ENCODE data around the gene AUTS2. TPM values are rescaled to one million over a fixed set of nuclear protein-coding genes. Genes with fewer than 3 reads are reported as not detected.

The AUTS2 gene
- total RNA-seq, 1 experiment from 2014 or later: 256 TPM

- Histone ChIP-seq H3K23ac (ENCODE audit: insufficient read length, low read depth, low read length) (no peak overlapping the region), H2AK5ac (ENCODE audit: insufficient read length, low read length) (no peak overlapping the region), H2BK15ac (ENCODE audit: low read depth, low read length) (no peak overlapping the region), H4K5ac (ENCODE audit: insufficient read length, low read depth, low read length) (no peak overlapping the region), H3K4ac (ENCODE audit: low read depth, low read length) (no peak overlapping the region), H3K79me2 (ENCODE audit: insufficient read depth, low read length) (no peaks in the 10 kb centered on the region), H2BK120ac (ENCODE audit: low read depth, low read length, poor library complexity, severe bottlenecking) (no peak overlapping the region), H4K20me1 (ENCODE audit: control insufficient read depth, insufficient read depth, insufficient read length) (no peaks in the 10 kb centered on the region), H3K9ac (ENCODE audit: extremely low read depth, insufficient read length, low read length) (no peak overlapping the region), H3K4me1 (ENCODE audit: insufficient read depth, low read length) (peaks cover 7% of the 10 kb centered on the region; the same call in 1 of the 2 replicates), H3K4me2 (ENCODE audit: insufficient read depth, insufficient read length, low read length) (no peak overlapping the region), H3K27ac (ENCODE audit: insufficient read length, low read depth, low read length) (no peak overlapping the region), H3K18ac (ENCODE audit: insufficient read length, low read depth, low read length) (no peak overlapping the region), H3T11ph (ENCODE audit: low read length) (no peak overlapping the region), H3K14ac (ENCODE audit: insufficient read depth, low read length) (no peak overlapping the region), H2BK20ac (ENCODE audit: low read depth, low read length, poor library complexity, severe bottlenecking) (no peak overlapping the region), H2BK12ac (ENCODE audit: insufficient read length, low read depth, low read length) (no peak overlapping the region), H3K56ac (ENCODE audit: insufficient read length, low read depth, low read length) (no peak overlapping the region), H4K8ac (replicated peaks; ENCODE audit: insufficient read length, low read depth, low read length) (no peak overlapping the region), H4K91ac (ENCODE audit: insufficient read length, low read depth, low read length) (no peak overlapping the region), H3K9me3 (ENCODE audit: control insufficient read depth, low read depth, low read length) (no peaks in the 10 kb centered on the region), H2AFZ (ENCODE audit: low read length) (no peak overlapping the region), H3K27me3 (ENCODE audit: insufficient read depth, low read length) (no peaks in the 10 kb centered on the region), H2BK5ac (ENCODE audit: insufficient read length, low read length) (no peak overlapping the region), H3K79me1 (ENCODE audit: insufficient read depth, low read depth, low read length, poor library complexity, severe bottlenecking) (no peaks in the 10 kb centered on the region), H3K23me2 (ENCODE audit: insufficient read length, low read depth, low read length, poor library complexity, severe bottlenecking) (no peaks in the 10 kb centered on the region)
- H3K9me3 Mint-ChIP-seq: peaks cover 0 to 6% of the 10 kb centered on the region in 2 experiments; a peak in 2 of 5 replicates
- H3K4me3 Mint-ChIP-seq: no peak overlapping the region
- no peaks in the 10 kb centered on the region for H3K27me3 Mint-ChIP-seq (ENCODE audit: low read depth)
- DNase-seq: no peak
- TF ChIP-seq CTCF (conservative IDR thresholded peaks at IDR 0.05): no peak
- no peak overlapping the region for H3K27ac Mint-ChIP-seq
- no CpG with 5 or more reads among the region's 3 CpGs for WGBS (ENCODE audit: extremely low coverage, insufficient read length, low lambda C conversion rate)
- peaks cover 15 to 19% of the 10 kb centered on the region in 2 experiments for H3K4me1 Mint-ChIP-seq
- peaks cover 0 to 3% (median 0%) of the 10 kb centered on the region in 3 experiments; a peak in 2 of 7 replicates for H3K36me3 Mint-ChIP-seq (ENCODE audit: insufficient read depth in 1 of 3, low read depth in 3 of 3)
Measured at GRCh38 chr7:70177166-70177565, 578.9 kb downstream of the AUTS2 start.

Data from H9 (cell line).